ENCODE results near the gene PITRM1. TPM values are rescaled to one million over a fixed set of nuclear protein-coding genes. Genes with fewer than 3 reads are reported as not detected.

Gene PITRM1
- total RNA-seq, 2 experiments from 2014 or later, result 47.5 TPM

- ChIA-PET POLR2A (no interaction called here), CTCF (no interaction called here)
- Mint-ChIP-seq H3K36me3 (ENCODE audit: low read depth) (peaks cover 72% of the 10 kb centered on the region), H3K4me1 (ENCODE audit: low read depth) (no peaks in the 10 kb centered on the region), H3K27me3 (ENCODE audit: low read depth) (no peaks in the 10 kb centered on the region), H3K27ac (peak overlapping the region; percentile 46), H3K4me3 (no peak overlapping the region), H3K9me3 (ENCODE audit: insufficient read depth) (no peaks in the 10 kb centered on the region)
- ATAC-seq, result no peak
- no peak for DNase-seq
Observed at GRCh38 chr10:3132036-3133025, 40.3 kb downstream of the PITRM1 start.

GRCh38 chr10:3131098-3131497, 41.5 kb downstream of the PITRM1 start:
- ChIA-PET POLR2A (no interaction called here), CTCF (no interaction called here)
- Mint-ChIP-seq H3K4me1 (ENCODE audit: low read depth) (no peaks in the 10 kb centered on the region), H3K4me3 (no peak overlapping the region), H3K36me3 (ENCODE audit: low read depth) (peaks cover 70% of the 10 kb centered on the region), H3K27ac (peak overlapping the region; percentile 66), H3K9me3 (ENCODE audit: insufficient read depth) (no peaks in the 10 kb centered on the region), H3K27me3 (ENCODE audit: low read depth) (no peaks in the 10 kb centered on the region)
- ATAC-seq (no peak), DNase-seq (no peak)

GRCh38 chr10:3129581-3130340, 42.8 kb downstream of the PITRM1 start:
- Mint-ChIP-seq H3K36me3 (ENCODE audit: low read depth) (peaks cover 72% of the 10 kb centered on the region), H3K9me3 (ENCODE audit: insufficient read depth) (no peaks in the 10 kb centered on the region), H3K27ac (no peak overlapping the region), H3K27me3 (ENCODE audit: low read depth) (no peaks in the 10 kb centered on the region), H3K4me3 (no peak overlapping the region), H3K4me1 (ENCODE audit: low read depth) (no peaks in the 10 kb centered on the region)
- ATAC-seq (no peak), DNase-seq (no peak)
- POLR2A ChIA-PET, result no interaction called here
- CTCF ChIA-PET, result no interaction called here

- no peak for ATAC-seq
- Mint-ChIP-seq H3K36me3 (ENCODE audit: low read depth) (peaks cover 71% of the 10 kb centered on the region), H3K9me3 (ENCODE audit: insufficient read depth) (no peaks in the 10 kb centered on the region), H3K27ac (peak overlapping the region; percentile 15), H3K4me1 (ENCODE audit: low read depth) (no peaks in the 10 kb centered on the region), H3K27me3 (ENCODE audit: low read depth) (no peaks in the 10 kb centered on the region), H3K4me3 (no peak overlapping the region)
- DNase-seq, result no peak
- ChIA-PET POLR2A (no interaction called here), CTCF (no interaction called here)
Observed at GRCh38 chr10:3128379-3129130, 44.0 kb downstream of the PITRM1 start.

GRCh38 chr10:3127921-3128320, 44.7 kb downstream of the PITRM1 start:
- peaks cover 74% of the 10 kb centered on the region for H3K36me3 Mint-ChIP-seq (ENCODE audit: low read depth)
- CTCF ChIA-PET, result no interaction called here
- no peak overlapping the region for H3K4me3 Mint-ChIP-seq
- no peaks in the 10 kb centered on the region for H3K9me3 Mint-ChIP-seq (ENCODE audit: insufficient read depth)
- no peak for DNase-seq
- no peak overlapping the region for H3K27ac Mint-ChIP-seq
- POLR2A ChIA-PET, result no interaction called here
- no peaks in the 10 kb centered on the region for H3K4me1 Mint-ChIP-seq (ENCODE audit: low read depth)
- ATAC-seq, result no peak
- no peaks in the 10 kb centered on the region for H3K27me3 Mint-ChIP-seq (ENCODE audit: low read depth)

- Mint-ChIP-seq H3K27me3 (ENCODE audit: low read depth) (no peaks in the 10 kb centered on the region), H3K9me3 (ENCODE audit: insufficient read depth) (no peaks in the 10 kb centered on the region), H3K36me3 (ENCODE audit: low read depth) (peaks cover 74% of the 10 kb centered on the region), H3K4me3 (no peak overlapping the region), H3K4me1 (ENCODE audit: low read depth) (no peaks in the 10 kb centered on the region), H3K27ac (no peak overlapping the region)
- no peak for DNase-seq
- CTCF ChIA-PET, result no interaction called here
- no peak for ATAC-seq
- POLR2A ChIA-PET, result no interaction called here
Observed at GRCh38 chr10:3126741-3127346, 45.7 kb downstream of the PITRM1 start.

GRCh38 chr10:3126249-3126648, 46.3 kb downstream of the PITRM1 start:
- Mint-ChIP-seq H3K27ac (no peak overlapping the region), H3K9me3 (ENCODE audit: insufficient read depth) (no peaks in the 10 kb centered on the region), H3K36me3 (ENCODE audit: low read depth) (peaks cover 73% of the 10 kb centered on the region), H3K27me3 (ENCODE audit: low read depth) (no peaks in the 10 kb centered on the region), H3K4me1 (ENCODE audit: low read depth) (no peaks in the 10 kb centered on the region), H3K4me3 (no peak overlapping the region)
- POLR2A ChIA-PET, result no interaction called here
- DNase-seq (no peak), ATAC-seq (no peak)
- CTCF ChIA-PET, result no interaction called here

GRCh38 chr10:3125527-3126170, 46.9 kb downstream of the PITRM1 start:
- Mint-ChIP-seq H3K4me1 (ENCODE audit: low read depth) (no peaks in the 10 kb centered on the region), H3K36me3 (ENCODE audit: low read depth) (peaks cover 73% of the 10 kb centered on the region), H3K27ac (no peak overlapping the region), H3K27me3 (ENCODE audit: low read depth) (no peaks in the 10 kb centered on the region), H3K4me3 (no peak overlapping the region), H3K9me3 (ENCODE audit: insufficient read depth) (no peaks in the 10 kb centered on the region)
- ATAC-seq, result no peak
- POLR2A ChIA-PET, result interaction anchor here (1.0 kb wide), 1 partner anchor 10 kb away, joined by 3 read pairs; no protein-coding TSS in a partner anchor
- no peak for DNase-seq
- CTCF ChIA-PET, result no interaction called here

GRCh38 chr10:3124412-3125175, 48.0 kb downstream of the PITRM1 start:
- Mint-ChIP-seq H3K4me1 (ENCODE audit: low read depth) (no peaks in the 10 kb centered on the region), H3K4me3 (no peak overlapping the region), H3K27ac (no peak overlapping the region), H3K9me3 (ENCODE audit: insufficient read depth) (no peaks in the 10 kb centered on the region), H3K36me3 (ENCODE audit: low read depth) (peaks cover 72% of the 10 kb centered on the region), H3K27me3 (ENCODE audit: low read depth) (no peaks in the 10 kb centered on the region)
- no peak for DNase-seq
- no peak for ATAC-seq
- ChIA-PET CTCF (no interaction called here), POLR2A (interaction anchor here (1.0 kb wide), 1 partner anchor 11 kb away, joined by 3 read pairs; no protein-coding TSS in a partner anchor)

GRCh38 chr10:3123571-3124411, 48.8 kb downstream of the PITRM1 start:
- ATAC-seq (no peak), DNase-seq (no peak)
- no peaks in the 10 kb centered on the region for H3K27me3 Mint-ChIP-seq (ENCODE audit: low read depth)
- POLR2A ChIA-PET, result no interaction called here
- no peaks in the 10 kb centered on the region for H3K9me3 Mint-ChIP-seq (ENCODE audit: insufficient read depth)
- no peak overlapping the region for H3K27ac Mint-ChIP-seq
- H3K36me3 Mint-ChIP-seq (ENCODE audit: low read depth), result peaks cover 70% of the 10 kb centered on the region
- H3K4me1 Mint-ChIP-seq (ENCODE audit: low read depth), result no peaks in the 10 kb centered on the region
- CTCF ChIA-PET, result no interaction called here
- H3K4me3 Mint-ChIP-seq, result no peak overlapping the region

Measured in activated CD8-positive, alpha-beta T cell treated with anti-CD3 and anti-CD28 coated beads, Interleukin-2, amount 10 ng/mL, durations not matched to agents 7 days and 5 days (primary cell).